B cell (primary cell): Measurements from ENCODE around the gene ATP6V0E1. TPM values are rescaled to one million over a fixed set of nuclear protein-coding genes. Genes with fewer than 3 reads are reported as not detected.

ENCODE experiments used
- ATAC-seq: fragments of 200-7000 bp; cut with Tn5 transposase; one replicate; pipeline ENCODE4 v1.10.0; 2021; ENCODE audit warnings: low read depth, mild to moderate bottlenecking, moderate number of reproducible peaks, moderate library complexity
- CTCF ChIA-PET: fragments of 350-600 bp; sonication (Branson Sonifier 250); formaldehyde crosslinking; loops from one replicate; lab custom pipeline; 2021; ENCODE audit warnings: antibody characterized with exemption, inconsistent platforms; lab: Charles Lee
- POLR2A ChIA-PET: fragments of 350-600 bp; sonication (Branson Sonifier 250); formaldehyde crosslinking; loops from one replicate; lab custom pipeline; 2021; ENCODE audit warnings: antibody characterized with exemption; lab: Charles Lee
- DNase-seq: peaks from one replicate; pipeline ENCODE4 v3.0.0; 2013
- H2AFZ ChIP-seq: 2 replicates; pipeline ENCODE4 v1.6.1; 2012; ENCODE audit warnings: mild to moderate bottlenecking, low read depth, low read length; ENCODE audit not compliant: insufficient read depth, poor library complexity, severe bottlenecking
- H3K27ac ChIP-seq, 2 donors: 1 replicate in 1 of 2; 2 replicates in 1 of 2; pipeline ENCODE4 v1.5.1; 2012 to 2013; ENCODE audit warnings: low read length in 2 of 2, mild to moderate bottlenecking in 2 of 2, moderate library complexity in 1 of 2
- H3K27me3 ChIP-seq, 4 experiments: fragments of 200-600 bp in 1 of 4; sonication (generic) in 1 of 4; replicated peaks in 1 of 4; 1 replicate in 2 of 4; 2 replicates in 2 of 4; pipeline versions ENCODE4 v1.6.1 to v1.7.0; 2013 to 2016; ENCODE audit warnings: low read length in 3 of 4, mild to moderate bottlenecking in 2 of 4, mixed read lengths in 1 of 4, moderate library complexity in 1 of 4; ENCODE audit not compliant: insufficient read depth in 4 of 4, control insufficient read depth in 3 of 4; ENCODE audit errors: control extremely low read depth in 1 of 4
- H3K36me3 ChIP-seq, 2 experiments: replicated peaks in 1 of 2; 1 replicate in 1 of 2; 2 replicates in 1 of 2; pipeline versions ENCODE4 v1.6.1 to v1.7.1; 2013; ENCODE audit warnings: low read length in 1 of 2; ENCODE audit not compliant: insufficient read depth in 2 of 2, control insufficient read depth in 1 of 2; ENCODE audit errors: control extremely low read depth in 1 of 2, extremely low read depth in 1 of 2
- H3K4me1 ChIP-seq, 2 donors: fragments of 200-600 bp in 1 of 2; sonication (generic) in 1 of 2; 1 replicate in 1 of 2; 2 replicates in 1 of 2; pipeline versions ENCODE4 v1.5.1 to v1.6.1; 2013 to 2017; ENCODE audit warnings: low read length in 2 of 2; ENCODE audit not compliant: control insufficient read depth in 2 of 2, insufficient read depth in 2 of 2
- H3K4me2 ChIP-seq: replicated peaks from 2 replicates; pipeline ENCODE3; 2012; ENCODE audit warnings: mild to moderate bottlenecking, low read depth, low read length; ENCODE audit not compliant: poor library complexity, severe bottlenecking
- H3K4me3 ChIP-seq, 5 experiments: fragments of 200-600 bp in 1 of 5; sonication (generic) in 1 of 5; 1 replicate in 3 of 5; 2 replicates in 2 of 5; pipeline versions ENCODE4 v1.5.1 to v1.7.0; 2011 to 2016; ENCODE audit warnings: low read length in 4 of 5, mild to moderate bottlenecking in 4 of 5, low read depth in 2 of 5, control low read depth in 1 of 5, moderate library complexity in 1 of 5; ENCODE audit not compliant: insufficient read depth in 1 of 5; ENCODE audit errors: control extremely low read depth in 1 of 5, extremely low read depth in 1 of 5
- H3K79me2 ChIP-seq: fragments of 200-600 bp; sonication (generic); one replicate; pipeline ENCODE4 v1.6.0; 2016; ENCODE audit warnings: low read length; ENCODE audit not compliant: control insufficient read depth, insufficient read depth
- H3K9ac ChIP-seq: fragments of 200-600 bp; sonication (generic); 2 replicates; pipeline ENCODE4 v1.6.1; 2017; ENCODE audit warnings: mild to moderate bottlenecking, low read length, moderate library complexity
- H3K9me3 ChIP-seq, 3 donors: one replicate each; pipeline versions ENCODE4 v1.6.1 to v1.7.1; 2013; ENCODE audit warnings: low read length in 2 of 3; ENCODE audit not compliant: control insufficient read depth in 2 of 3, insufficient read depth in 1 of 3; ENCODE audit errors: control extremely low read depth in 1 of 3
- H4K20me1 ChIP-seq: 2 replicates; pipeline ENCODE4 v1.6.0; 2012; ENCODE audit warnings: mild to moderate bottlenecking, low read length; ENCODE audit not compliant: insufficient read depth, control insufficient read depth, poor library complexity, severe bottlenecking
- H3K27ac Mint-ChIP-seq: one replicate; pipeline ENCODE4 v1.8.0; 2021; ENCODE audit warnings: mixed read lengths
- H3K27me3 Mint-ChIP-seq: one replicate; pipeline ENCODE4 v1.8.0; 2021; ENCODE audit warnings: mixed read lengths
- H3K4me1 Mint-ChIP-seq: one replicate; pipeline ENCODE4 v1.8.0; 2021; ENCODE audit warnings: mixed read lengths
- H3K4me3 Mint-ChIP-seq: one replicate; pipeline ENCODE4 v1.8.0; 2021; ENCODE audit warnings: mixed read lengths
- H3K9me3 Mint-ChIP-seq: one replicate; pipeline ENCODE4 v1.8.0; 2022; ENCODE audit warnings: mixed read lengths; ENCODE audit not compliant: insufficient read depth
- EZH2 ChIP-seq: IDR thresholded peaks from 2 replicates; pipeline ENCODE4 v1.6.1; 2012; ENCODE audit warnings: borderline replicate concordance, low read depth, mild to moderate bottlenecking, moderate library complexity, low read length; ENCODE audit not compliant: insufficient read depth, poor library complexity, severe bottlenecking
- WGBS: methylation state at CpG from one replicate; pipeline ENCODE4 v1.1.5; 2013; ENCODE audit warnings: missing lambda C conversion rate; ENCODE audit not compliant: insufficient coverage; 5-methylcytosine and 5-hydroxymethylcytosine counted together
- intact Hi-C: fragments of 100-400 bp; cut with micrococcal nuclease; formaldehyde crosslinking; loops from one replicate; pipeline ENCODE4 v1.10.0; 2022
- polyA plus RNA-seq: library from polyadenylated mRNA; depleted of rRNA; stranded (reverse); fragments of >200 nt; gene quantifications from 2 replicates; pipeline ENCODE4 v1.2.3, GENCODE V29; 2012
- total RNA-seq, 2 donors: library from RNA; stranded (reverse); fragments of 120-200 nt in 1 of 2; gene quantifications; 1 replicate in 1 of 2; 2 replicates in 1 of 2; pipeline versions ENCODE4 v1.2.3 to v1.2.4, GENCODE V29; 2013 to 2022
- TF ChIP-seq, protein P1 (sequence below): fragments of 200-600 bp; IDR thresholded peaks from one replicate; pipeline ENCODE4 v1.8.0; 2022; ENCODE audit warnings: antibody characterized with exemption, mild to moderate bottlenecking

ATP6V0E1 gene
- total and polyA plus RNA-seq, 2 donors (not counting 1 experiment from before 2014, with no cell fraction given), result 93.8 to 127 TPM

DNA sequence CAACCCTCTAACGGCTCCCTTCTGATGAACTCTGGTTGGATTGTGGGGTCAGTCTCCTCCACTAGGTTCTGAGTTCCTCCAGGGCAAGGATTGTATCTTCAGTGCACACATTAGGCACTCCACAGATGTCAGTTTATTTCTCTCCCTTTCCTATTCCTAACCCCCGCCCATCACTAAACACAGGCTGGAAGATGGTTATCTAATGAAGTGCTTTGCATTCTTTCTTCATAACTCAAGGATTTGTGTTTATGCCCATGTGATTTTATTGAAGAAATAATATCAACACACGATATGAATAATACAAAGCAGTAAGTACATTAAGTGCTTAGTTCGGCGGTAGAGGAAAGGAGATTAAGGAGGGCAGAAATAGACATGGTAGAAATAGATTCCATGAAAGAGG is 68.2 kb downstream of the ATP6V0E1 start:
- CTCF ChIA-PET, result no interaction called here
- Mint-ChIP-seq H3K27me3 (peaks cover 8% of the 10 kb centered on the region), H3K4me1 (peaks cover 22% of the 10 kb centered on the region), H3K27ac (no peak overlapping the region), H3K4me3 (no peak overlapping the region), H3K9me3 (no peaks in the 10 kb centered on the region)
- WGBS, result no CpG with 5 or more reads among the region's 5 CpGs
- peaks cover 22% of the 10 kb centered on the region for H3K79me2 ChIP-seq
- no peak overlapping the region for H3K4me3 ChIP-seq
- H4K20me1 ChIP-seq, result peaks cover 5% of the 10 kb centered on the region
- ATAC-seq, result no peak
- intact Hi-C loops, result no loop called here
- no peaks in the 10 kb centered on the region for H3K9me3 ChIP-seq
- no peak overlapping the region for H3K27ac ChIP-seq
- no peak for TF ChIP-seq EZH2
- TF ChIP-seq, protein P1, sequence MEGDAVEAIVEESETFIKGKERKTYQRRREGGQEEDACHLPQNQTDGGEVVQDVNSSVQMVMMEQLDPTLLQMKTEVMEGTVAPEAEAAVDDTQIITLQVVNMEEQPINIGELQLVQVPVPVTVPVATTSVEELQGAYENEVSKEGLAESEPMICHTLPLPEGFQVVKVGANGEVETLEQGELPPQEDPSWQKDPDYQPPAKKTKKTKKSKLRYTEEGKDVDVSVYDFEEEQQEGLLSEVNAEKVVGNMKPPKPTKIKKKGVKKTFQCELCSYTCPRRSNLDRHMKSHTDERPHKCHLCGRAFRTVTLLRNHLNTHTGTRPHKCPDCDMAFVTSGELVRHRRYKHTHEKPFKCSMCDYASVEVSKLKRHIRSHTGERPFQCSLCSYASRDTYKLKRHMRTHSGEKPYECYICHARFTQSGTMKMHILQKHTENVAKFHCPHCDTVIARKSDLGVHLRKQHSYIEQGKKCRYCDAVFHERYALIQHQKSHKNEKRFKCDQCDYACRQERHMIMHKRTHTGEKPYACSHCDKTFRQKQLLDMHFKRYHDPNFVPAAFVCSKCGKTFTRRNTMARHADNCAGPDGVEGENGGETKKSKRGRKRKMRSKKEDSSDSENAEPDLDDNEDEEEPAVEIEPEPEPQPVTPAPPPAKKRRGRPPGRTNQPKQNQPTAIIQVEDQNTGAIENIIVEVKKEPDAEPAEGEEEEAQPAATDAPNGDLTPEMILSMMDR, result no peak
- no peak overlapping the region for H2AFZ ChIP-seq
- no peaks in the 10 kb centered on the region for H3K27me3 ChIP-seq
- no peak for DNase-seq
- H3K4me2 ChIP-seq, result no peak overlapping the region
- POLR2A ChIA-PET, result no interaction called here
- H3K4me1 ChIP-seq, result peaks cover 4 to 13% of the 10 kb centered on the region in 2 donors
- H3K36me3 ChIP-seq, result no peaks in the 10 kb centered on the region
- H3K9ac ChIP-seq, result no peak overlapping the region

DNA sequence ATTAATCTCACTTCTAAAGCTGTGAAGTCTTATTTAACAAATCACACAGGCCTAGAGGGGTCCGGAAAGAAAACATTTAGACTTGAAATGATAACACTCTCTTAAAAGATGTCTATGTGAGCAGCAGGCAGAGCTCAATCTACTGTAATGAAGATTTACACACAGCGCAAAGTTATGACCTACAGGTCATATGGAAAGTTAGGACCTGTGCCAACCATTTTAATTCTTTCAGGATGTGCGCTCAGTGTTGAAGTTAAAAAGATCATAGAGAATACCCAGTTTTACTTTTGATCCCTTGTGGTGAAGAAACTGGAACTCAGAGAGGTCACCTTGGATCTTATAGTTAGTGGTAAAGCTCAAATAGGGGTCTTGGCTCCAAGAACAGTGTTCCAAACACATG is 69.5 kb downstream of the ATP6V0E1 start:
- intact Hi-C loops, result no loop called here
- H3K27ac Mint-ChIP-seq, result no peak overlapping the region
- Histone ChIP-seq H3K4me1 (peaks cover 9 to 20% of the 10 kb centered on the region in 2 donors), H3K4me3 (no peak overlapping the region), H3K27ac (no peak overlapping the region), H3K9ac (no peak overlapping the region), H3K27me3 (no peaks in the 10 kb centered on the region), H3K36me3 (no peaks in the 10 kb centered on the region), H3K4me2 (no peak overlapping the region), H4K20me1 (peaks cover 17% of the 10 kb centered on the region), H3K9me3 (no peaks in the 10 kb centered on the region), H3K79me2 (peaks cover 26% of the 10 kb centered on the region), H2AFZ (no peak overlapping the region)
- ChIA-PET POLR2A (interaction anchor here (0.7 kb wide), 1 partner anchor 92 kb away, joined by 3 read pairs; no protein-coding TSS in a partner anchor), CTCF (no interaction called here)
- H3K4me1 Mint-ChIP-seq, result peaks cover 29% of the 10 kb centered on the region
- DNase-seq (no peak), ATAC-seq (no peak)
- no peak overlapping the region for H3K4me3 Mint-ChIP-seq
- TF ChIP-seq, protein P1, result no peak
- TF ChIP-seq EZH2, result no peak
- peaks cover 8% of the 10 kb centered on the region for H3K27me3 Mint-ChIP-seq
- no peaks in the 10 kb centered on the region for H3K9me3 Mint-ChIP-seq
- WGBS, result 100% methylated on average over 1 of the region's 3 CpGs
